IPS-NIHi11 (cell line): Measurements from ENCODE around the gene EGFR.
"Not testable (repeated sequence)": the region's sequence is repeated elsewhere in the genome, so short reads cannot be mapped to it uniquely, and the experiment has no call there.

Experiments used
- DNase-seq: peaks from one replicate; pipeline ENCODE4 v3.0.0; 2012; ENCODE audit warnings: mixed read lengths, low spot score

The EGFR gene

DNA sequence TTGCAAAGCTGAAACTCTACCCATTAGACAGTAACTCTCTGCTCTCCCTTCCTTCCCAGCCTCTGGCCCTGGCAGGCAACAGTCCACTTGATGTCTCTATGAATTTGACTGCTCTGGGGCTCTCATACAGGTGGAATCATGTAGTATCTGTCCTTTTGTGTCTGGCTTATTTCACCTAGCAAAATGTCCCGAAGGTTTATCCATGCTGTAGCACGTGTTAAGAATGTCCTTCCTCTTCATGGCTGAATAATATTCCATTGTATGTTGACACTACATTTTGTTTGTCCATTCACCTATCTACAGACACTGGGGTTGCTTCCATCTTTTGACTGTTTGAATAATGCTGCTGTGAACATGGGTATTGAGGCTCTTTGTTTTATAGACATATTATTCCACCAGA lies 128.9 kb downstream of the EGFR start:
- no peak for DNase-seq

DNA sequence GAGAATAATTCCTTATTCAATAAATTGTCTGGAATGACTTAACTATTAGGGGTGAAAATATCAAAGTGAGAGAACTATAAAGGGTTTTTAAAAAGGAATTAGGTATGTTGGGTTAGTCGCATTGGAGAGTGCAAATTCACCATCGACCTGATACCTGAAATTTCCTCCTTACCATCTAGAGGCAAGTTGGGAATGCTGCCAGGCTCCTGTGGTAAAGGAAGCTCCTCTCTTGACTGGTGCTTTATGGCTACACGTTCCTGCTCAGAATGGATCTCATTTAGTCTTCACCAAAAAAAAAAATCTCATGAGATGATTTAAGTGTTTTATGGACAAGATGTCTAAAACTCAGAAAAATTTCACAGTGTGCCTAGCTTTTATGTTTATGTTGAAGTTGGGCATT lies 129.8 kb downstream of the EGFR start:
- DNase-seq, result no peak

DNA sequence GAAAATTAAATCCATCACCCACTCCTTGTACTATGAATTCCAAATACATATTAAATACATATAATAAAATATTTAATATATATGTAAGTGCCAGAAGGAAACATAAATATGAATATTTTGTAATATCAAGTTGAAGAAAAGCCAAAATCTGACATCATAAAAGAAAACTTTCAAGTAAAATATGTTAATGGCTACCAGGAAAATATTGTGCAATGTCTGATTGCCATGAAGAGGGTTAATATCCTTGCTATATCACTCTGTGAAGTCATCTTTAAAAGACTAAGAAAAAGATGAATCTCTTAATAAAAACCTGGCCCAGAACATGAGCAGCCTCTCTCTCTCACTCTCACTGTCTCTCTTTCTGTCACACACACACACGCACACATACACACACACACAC lies 130.2 kb downstream of the EGFR start:
- DNase-seq, result no peak

DNA sequence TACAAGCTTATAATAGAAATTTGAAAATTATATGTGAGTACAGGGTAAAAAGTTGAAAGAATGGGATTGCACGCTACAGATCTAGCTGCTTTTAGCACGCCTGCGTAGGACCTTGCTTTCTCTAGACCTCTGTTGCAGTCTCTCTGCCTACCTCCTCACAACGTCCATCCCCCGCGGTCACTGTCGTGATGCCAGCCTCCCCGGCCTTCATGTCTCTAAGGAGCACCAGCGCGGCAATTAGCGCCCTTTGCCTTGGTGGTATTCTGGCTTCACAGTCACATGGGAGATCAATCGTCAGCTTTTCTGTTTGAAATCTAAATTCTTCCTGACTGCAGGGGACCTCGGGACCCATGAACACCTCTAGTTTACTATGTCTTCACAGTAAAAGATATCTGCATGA lies 131.3 kb downstream of the EGFR start:
- DNase-seq, result no peak

DNA sequence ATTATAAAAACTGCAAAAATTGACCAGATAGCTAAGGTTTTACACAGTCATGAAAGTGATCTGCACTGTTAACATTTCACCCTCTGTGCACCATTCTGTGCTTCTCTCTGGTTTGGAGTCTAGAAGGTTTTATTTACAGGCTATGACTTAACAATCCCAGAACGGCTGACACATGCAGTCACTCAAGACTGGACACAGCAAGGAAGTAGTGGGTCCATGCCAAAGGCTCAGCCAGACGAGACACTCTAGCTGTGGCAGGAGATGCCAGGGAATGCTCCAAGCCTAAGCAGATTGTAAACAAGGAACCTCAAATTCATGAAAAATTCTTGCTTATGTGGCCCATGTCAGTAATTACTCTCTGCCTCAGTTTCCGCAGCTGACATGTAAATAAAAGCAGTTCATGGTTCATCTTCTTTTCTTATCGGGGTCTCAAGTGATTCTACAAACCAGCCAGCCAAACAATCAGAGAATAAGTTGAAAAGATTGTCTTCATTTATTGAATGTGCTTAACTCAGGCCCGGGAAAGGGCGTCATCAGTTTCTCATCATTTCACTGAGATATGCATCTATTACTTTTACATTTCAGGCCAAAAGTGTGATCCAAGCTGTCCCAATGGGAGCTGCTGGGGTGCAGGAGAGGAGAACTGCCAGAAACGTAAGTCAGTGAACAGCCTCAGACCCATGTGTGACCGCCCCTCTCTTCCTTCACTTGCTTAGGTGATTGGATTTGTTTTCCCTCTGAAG lies 132.1 kb downstream of the EGFR start:
- DNase-seq, result no peak

DNA sequence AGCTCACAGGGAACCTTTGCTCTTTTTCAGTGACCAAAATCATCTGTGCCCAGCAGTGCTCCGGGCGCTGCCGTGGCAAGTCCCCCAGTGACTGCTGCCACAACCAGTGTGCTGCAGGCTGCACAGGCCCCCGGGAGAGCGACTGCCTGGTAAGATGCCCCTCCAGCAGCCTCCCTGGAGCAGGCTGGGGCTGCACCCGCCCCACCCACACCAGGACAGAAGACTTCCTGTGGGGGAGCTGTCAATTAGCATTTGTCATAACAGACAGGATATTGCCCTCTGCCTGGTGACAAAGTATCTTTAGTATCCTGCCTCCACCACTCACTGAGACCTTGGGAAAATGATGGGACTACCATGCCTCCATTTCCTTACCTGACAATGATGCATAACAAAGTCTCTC lies 133.7 kb downstream of the EGFR start:
- DNase-seq, result no peak

DNA sequence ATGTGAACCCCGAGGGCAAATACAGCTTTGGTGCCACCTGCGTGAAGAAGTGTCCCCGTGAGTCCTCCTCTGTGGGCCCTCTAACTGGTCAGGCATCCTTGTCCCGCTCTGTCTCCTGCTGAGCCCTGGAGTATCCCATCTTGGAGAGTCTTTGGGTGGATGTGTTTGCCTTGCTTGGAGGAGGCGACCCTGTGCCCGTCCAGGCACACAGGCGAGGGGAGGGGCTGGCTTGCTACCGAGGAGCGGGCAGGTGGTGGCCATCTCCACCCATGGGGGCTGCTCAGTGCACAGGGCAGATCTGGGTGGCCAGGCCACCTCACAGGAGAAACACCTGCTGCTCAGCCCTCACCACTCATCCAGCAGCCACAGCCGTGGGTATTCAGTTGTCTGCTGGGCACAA lies 135.3 kb downstream of the EGFR start:
- DNase-seq, result no peak

DNA sequence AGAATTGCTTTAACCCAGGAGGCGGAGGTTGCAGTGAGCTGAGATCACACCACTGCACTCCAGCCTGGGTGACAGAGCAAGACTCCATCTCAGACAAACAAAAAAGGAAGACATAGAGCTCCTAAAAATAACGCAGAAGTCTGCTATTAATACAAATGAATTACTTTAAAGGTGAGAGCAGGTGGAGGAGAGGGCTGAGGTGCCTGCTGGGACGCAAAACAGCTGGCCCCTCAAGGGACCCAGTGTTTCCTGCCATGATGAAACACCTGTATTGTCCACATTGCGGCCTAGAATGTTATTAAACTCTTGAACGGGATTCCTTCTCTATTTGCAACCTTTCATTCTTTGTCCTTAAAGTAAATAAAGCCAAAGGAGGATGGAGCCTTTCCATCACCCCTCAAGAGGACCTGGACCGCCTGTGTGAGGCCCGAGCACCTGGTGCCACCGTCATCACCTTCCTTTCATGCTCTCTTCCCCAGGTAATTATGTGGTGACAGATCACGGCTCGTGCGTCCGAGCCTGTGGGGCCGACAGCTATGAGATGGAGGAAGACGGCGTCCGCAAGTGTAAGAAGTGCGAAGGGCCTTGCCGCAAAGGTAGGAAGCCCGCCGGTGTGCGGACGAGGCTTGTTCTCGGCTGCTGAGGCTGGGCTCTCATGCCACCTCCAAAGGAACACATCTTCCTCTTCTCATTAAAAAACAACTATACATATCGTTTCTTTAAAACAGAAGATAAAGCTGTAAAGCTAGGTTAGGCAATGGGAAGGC lies 136.7 kb downstream of the EGFR start:
- no peak for DNase-seq

DNA sequence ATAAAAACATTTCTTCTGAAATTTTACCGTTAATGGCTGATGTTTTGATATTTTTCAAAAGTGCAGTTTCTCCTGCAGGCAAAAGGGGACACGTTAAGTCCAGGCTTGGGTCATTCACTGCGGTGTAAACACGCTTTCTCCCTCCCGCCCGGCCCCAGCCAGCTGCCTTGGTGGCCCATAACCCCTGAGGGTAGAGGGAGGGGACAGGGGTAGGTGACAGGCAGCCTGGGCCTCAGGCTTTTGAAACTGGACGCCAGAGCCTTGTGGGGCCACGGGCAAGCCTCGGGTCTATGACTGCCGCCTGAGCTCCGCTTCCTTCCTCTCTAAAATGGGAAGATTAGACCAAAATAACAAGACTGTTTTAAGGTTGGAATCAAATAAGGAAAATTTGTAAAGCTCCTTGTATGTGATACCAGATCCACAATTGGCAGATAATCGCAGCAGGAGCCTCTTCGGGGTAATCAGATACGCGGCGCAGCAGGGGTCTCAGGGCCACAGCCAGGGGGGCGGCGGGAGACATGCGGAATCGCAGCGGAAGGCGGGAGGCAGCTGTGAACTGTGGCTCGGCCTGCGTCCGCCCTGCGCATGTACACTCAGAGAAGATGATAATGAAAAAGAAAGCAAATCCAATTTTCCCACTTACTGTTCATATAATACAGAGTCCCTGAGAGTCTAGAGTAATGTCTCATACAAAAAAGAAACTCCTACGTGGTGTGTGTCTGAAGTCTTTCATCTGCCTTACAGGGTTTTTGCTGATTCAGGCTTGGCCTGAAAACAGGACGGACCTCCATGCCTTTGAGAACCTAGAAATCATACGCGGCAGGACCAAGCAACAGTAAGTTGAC lies 138.3 kb downstream of the EGFR start:
- DNase-seq, result peak; percentile 61

DNA sequence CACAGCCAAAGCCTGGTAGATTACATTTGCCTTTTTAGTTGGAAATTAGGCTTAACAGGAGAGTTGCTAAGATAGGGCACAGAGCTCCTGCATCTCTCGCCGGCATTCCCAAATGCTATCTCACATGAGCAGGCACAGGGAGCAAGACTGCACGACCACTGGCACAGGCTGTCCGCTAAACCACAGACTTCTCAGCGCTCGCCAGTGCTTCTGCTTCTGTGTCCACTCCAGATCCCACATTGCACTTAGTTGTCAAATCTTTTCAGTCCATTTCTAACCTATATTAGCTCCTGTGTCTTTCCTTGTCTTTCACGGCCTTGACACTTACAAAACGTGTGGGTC lies 138.9 kb downstream of the EGFR start:
- no peak for DNase-seq

DNA sequence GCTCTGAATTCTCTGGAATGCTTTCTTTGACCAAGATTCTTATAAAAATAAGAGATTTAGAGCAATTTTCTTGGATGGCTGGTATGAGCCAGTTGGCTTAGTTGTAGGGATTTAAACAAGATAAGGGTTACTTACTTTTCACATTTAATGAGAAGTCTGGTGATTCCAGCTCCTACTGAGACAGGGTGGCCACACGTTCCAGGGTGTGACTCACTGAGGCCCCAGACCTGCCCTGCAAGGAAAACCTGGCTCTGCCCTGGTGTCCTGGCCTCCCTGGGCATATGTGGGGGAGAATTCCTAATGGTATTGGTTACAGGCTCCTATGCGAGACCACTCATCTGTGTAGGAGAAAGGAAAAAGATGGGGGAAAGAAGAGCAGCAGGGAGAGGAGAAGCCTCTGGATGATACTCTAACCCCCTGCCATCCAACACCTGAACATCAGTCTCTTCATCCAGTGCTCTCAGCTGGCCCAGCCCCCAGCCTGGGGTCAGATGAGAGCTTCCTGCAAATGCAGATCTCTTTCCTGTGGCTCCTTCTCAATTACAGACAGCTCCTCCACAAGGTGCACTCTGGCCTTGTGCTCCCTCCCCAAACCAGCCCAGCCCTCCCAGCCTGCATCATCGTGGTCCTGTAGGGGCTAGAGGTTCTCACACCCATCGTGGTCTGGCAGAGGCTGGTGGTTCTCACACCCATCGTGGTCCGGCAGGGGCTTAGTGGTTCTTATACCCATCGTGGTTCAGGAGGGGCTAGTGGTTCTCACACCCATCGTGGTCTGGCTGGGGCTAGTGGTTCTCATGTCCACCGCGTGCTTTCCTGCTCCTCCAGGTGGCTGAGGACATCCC lies 139.9 kb downstream of the EGFR start:
- DNase-seq, result no peak

DNA sequence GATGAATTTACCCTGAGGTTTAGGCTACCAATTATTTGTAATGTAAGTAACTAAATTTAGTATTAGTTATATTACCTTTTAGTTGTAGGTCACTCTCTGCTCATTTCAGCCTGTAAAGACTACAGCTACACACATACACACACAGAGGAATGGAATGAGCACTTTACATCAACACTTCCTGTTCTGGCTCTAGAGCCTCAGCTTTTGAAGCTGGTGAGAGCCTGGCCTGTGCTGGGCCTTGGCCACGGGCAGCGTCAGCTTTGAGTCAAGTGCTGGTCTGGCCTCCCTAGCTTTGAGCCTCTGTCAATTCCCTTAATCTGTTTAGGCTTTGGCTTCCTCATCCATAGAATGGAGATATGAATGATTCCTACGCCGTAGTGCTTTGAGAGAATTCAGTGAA lies 141.7 kb downstream of the EGFR start:
- no peak for DNase-seq

DNA sequence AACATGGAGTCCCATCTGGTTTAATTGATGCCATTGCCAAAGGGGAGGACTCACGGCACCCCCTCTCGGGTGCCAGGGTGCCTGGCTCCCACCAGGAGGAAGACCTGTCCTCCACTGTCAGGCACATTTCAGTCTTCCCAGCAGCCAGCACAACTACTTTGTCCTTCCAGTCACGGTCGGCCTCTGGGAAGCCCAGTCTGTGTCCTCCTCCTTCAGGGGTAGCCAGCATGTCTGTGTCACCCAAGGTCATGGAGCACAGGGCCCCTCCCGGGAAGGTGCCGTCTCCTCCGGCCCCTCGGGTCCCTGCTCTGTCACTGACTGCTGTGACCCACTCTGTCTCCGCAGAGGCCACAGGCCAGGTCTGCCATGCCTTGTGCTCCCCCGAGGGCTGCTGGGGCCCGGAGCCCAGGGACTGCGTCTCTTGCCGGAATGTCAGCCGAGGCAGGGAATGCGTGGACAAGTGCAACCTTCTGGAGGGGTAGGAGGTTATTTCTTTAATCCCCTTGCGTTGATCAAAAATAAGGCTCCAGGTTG lies 142.4 kb downstream of the EGFR start:
- DNase-seq, result no peak

DNA sequence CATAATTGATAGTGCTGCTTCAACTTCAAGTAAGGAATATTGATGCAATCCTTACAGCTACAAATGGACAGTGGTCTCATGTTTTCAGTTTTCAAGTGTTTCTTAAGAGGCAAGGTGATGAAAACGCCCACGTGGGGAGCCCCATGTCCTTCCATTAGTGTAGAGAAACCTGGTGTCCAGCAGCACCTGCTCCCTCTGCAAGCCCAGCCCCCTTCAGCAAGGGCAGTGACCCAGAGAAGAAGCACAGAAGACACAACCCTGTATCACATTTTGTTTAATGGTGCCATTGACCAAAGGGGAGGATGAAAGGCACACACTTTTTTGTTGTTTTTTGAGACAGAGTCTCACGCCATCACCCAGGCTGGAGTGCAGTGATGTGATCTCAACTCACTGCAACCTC lies 143.7 kb downstream of the EGFR start:
- DNase-seq, result no peak

DNA sequence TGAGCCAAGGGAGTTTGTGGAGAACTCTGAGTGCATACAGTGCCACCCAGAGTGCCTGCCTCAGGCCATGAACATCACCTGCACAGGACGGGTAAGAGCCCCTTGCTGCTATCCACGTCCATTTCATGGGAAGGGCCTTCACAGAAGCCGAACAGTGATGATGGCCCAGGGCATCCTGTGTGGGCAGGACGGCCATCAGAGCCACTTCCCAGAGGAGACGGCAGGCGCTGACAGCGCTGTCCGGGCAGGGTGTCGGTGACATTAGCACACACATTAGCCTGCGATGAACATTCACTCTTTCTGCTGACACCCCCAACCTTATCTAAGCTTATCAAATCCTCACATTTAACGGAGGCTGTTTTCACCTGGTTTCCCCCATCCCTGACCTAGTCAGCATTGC lies 144.9 kb downstream of the EGFR start:
- DNase-seq, result no peak

DNA sequence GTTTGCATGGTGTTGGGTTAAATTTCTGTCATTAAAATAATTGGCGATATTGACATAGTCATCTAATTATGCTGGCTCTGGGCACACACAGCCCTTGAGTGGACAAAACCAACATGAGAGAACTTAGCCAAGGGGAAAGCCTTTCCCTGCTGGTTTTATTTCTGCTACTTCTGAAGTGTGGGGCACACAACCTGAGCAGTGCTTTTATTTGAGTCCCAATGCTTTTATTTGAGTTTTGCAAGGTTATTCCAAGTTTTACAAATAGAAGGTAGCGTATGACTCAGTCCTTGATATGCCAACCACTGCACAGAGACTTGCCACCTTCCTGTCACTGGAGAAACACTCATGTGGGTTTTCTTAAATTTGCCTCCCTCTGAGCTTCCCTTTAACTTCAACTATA lies 145.7 kb downstream of the EGFR start:
- DNase-seq, result no peak

DNA sequence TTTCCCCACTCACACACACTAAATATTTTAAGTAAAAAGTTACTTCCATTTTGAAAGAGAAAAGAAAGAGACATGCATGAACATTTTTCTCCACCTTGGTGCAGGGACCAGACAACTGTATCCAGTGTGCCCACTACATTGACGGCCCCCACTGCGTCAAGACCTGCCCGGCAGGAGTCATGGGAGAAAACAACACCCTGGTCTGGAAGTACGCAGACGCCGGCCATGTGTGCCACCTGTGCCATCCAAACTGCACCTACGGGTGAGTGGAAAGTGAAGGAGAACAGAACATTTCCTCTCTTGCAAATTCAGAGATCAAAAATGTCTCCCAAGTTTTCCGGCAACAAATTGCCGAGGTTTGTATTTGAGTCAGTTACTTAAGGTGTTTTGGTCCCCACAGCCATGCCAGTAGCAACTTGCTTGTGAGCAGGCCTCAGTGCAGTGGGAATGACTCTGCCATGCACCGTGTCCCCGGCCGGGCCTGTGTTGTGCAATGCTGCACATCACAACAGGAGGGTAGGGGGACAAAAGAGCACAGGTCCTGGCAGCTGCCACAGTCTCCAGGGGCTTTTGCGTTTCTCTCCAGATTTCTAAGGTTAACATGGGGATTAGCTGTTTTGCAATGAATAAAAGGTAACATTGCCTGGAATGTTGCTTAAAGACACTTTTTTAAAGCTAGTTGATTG lies 146.5 kb downstream of the EGFR start:
- no peak for DNase-seq

DNA sequence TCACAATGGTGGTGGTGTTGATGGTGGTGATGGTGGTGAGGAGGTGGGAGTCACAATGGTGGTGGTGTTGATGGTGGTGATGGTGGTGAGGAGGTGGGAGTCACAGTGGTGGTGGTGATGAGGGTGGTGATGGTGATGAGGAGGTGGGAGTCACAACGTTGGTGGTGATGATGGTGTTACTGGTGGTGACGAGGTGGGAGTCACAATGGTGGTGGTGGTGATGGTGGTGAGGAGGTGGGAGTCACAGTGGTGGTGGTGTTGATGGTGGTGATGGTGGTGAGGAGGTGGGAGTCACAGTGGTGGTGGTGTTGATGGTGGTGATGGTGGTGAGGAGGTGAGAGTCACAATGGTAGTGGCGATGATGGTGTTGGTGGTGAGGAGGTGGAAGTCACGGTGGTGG lies 148.5 kb downstream of the EGFR start:
- DNase-seq, result not testable (repeated sequence)

DNA sequence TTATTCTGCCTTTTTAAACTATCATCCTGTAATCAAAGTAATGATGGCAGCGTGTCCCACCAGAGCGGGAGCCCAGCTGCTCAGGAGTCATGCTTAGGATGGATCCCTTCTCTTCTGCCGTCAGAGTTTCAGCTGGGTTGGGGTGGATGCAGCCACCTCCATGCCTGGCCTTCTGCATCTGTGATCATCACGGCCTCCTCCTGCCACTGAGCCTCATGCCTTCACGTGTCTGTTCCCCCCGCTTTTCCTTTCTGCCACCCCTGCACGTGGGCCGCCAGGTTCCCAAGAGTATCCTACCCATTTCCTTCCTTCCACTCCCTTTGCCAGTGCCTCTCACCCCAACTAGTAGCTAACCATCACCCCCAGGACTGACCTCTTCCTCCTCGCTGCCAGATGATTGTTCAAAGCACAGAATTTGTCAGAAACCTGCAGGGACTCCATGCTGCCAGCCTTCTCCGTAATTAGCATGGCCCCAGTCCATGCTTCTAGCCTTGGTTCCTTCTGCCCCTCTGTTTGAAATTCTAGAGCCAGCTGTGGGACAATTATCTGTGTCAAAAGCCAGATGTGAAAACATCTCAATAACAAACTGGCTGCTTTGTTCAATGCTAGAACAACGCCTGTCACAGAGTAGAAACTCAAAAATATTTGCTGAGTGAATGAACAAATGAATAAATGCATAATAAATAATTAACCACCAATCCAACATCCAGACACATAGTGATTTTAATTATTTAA lies 151.7 kb downstream of the EGFR start:
- no peak for DNase-seq

DNA sequence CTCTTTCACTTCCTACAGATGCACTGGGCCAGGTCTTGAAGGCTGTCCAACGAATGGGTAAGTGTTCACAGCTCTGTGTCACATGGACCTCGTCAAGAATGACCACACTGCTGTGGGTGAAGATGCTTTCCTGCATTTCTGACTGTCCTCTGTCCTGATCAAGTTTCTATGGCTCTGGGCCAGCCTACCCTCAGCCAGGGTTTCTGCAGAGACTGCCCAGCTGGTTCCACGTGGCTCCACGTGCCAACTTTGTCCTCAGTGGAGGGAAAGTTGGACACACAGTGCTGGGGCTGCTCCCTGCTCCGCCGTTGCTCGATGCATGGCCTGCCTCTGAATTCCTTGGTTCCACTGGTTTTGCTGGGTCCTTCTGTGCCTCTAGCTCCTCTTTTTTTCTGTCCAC lies 152.3 kb downstream of the EGFR start:
- no peak for DNase-seq

DNA sequence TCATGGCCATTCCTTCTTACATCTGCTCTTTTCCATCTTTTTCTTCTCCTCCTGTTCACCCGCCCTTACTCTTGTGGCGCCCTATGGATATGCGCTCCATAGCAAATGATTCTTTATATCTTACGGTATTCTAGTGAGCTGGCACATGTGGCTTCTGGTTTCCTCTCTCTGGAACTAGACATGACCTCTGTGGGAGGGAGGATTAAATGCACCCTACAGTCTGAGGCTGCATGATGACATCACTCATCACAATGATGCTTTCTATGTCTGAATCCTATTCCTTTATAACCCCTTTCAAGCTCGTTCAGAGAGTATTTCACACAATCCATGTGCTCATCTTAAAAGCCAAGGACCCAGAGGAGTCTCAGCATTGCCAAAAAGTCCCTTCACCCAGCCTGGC lies 153.3 kb downstream of the EGFR start:
- no peak for DNase-seq
